ENCODE data around the gene ZNF575.

DNA sequence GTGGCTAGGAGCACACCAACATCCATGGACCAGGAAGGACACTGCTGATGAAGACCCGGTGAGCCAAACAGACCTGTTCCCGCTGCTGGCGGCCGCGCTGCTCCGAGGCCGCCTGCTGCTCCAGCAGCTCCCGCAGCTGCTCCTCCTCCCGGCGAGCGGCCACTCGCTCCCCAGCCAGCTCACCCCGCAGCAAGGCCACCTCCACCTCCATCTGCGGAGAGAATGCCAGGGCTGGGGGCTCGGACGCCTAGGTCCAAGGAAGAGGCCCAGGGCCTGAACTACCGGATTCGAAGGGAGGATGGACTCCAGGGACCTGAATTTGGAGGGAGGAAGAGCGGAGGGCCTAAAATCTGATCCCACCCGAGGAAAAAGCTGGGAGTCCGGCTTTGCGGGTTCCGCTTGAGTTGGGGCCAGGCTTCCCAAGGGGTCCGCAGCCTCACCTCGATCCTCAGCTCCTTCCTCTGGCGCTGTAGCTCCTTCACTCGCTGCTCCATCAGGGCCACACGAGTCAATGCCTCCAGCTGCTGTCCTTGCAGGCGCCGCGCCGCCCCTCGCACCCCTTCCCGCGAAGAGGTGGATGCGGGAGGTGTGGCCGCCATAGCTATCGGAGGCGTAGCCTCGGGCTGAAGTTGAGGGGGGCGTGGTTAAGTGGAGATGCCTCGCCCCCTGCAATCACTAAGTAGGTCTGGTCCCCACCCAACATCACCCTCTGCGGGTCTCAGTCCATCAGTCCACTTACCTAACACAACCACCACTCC is 31.1 kb upstream of the ZNF575 start:
- TF ChIP-seq EZH2 (IDR thresholded peaks at IDR 0.05; ENCODE audit: low read depth), result no peak
- TF ChIP-seq CTCF (conservative IDR thresholded peaks at IDR 0.05), result no peak
